HepG2 (cell line): ENCODE data around the gene VPS18. TPM values are rescaled to one million over a fixed set of nuclear protein-coding genes. Genes with fewer than 3 reads are reported as not detected.

Experiments used
- KDM3A ChIP-seq: IDR thresholded peaks from 2 replicates; pipeline ENCODE4 v1.6.1; 2018; ENCODE audit warnings: low read depth, missing compliant biosample characterization
- KDM4B ChIP-seq: sonication (generic); formaldehyde crosslinking; IDR thresholded peaks from 2 replicates; pipeline ENCODE4 v1.4.0; 2020; ENCODE audit warnings: missing genetic modification reagents
- KLF13 ChIP-seq: sonication (generic); formaldehyde crosslinking; IDR thresholded peaks from 2 replicates; pipeline ENCODE4 v1.4.0; 2020; ENCODE audit warnings: mild to moderate bottlenecking, missing genetic modification reagents
- MEIS2 ChIP-seq: sonication (generic); formaldehyde crosslinking; IDR thresholded peaks from 2 replicates; pipeline ENCODE4 v1.9.0; 2021; ENCODE audit warnings: mild to moderate bottlenecking, missing genetic modification reagents
- MTA3 ChIP-seq: sonication (generic); formaldehyde crosslinking; IDR thresholded peaks from 2 replicates; pipeline ENCODE4 v1.4.0; 2020; ENCODE audit warnings: missing genetic modification reagents
- MXI1 ChIP-seq: IDR thresholded peaks from 3 replicates; pipeline ENCODE4 v1.6.1; 2012; ENCODE audit warnings: low read depth, low read length, inconsistent platforms, borderline replicate concordance
- NRL ChIP-seq: sonication (generic); formaldehyde crosslinking; IDR thresholded peaks from 2 replicates; pipeline ENCODE4 v1.5.0; 2020; ENCODE audit warnings: missing genetic modification reagents, mild to moderate bottlenecking, moderate library complexity, borderline replicate concordance
- RAD51 ChIP-seq: fragments of 450-650 bp; IDR thresholded peaks from 2 replicates; pipeline ENCODE4 v1.6.1; 2016; ENCODE audit warnings: borderline replicate concordance
- REXO4 ChIP-seq: sonication (generic); formaldehyde crosslinking; IDR thresholded peaks from 2 replicates; pipeline ENCODE4 v1.8.0; 2022; ENCODE audit warnings: missing genetic modification reagents, mild to moderate bottlenecking, borderline replicate concordance
- SAFB2 ChIP-seq: sonication (generic); formaldehyde crosslinking; IDR thresholded peaks from 2 replicates; pipeline ENCODE4 v1.5.1; 2020; ENCODE audit warnings: missing genetic modification reagents, low read depth, mild to moderate bottlenecking, borderline replicate concordance
- TBL1XR1 ChIP-seq: fragments of 150-350 bp; IDR thresholded peaks from 2 replicates; pipeline ENCODE4 v1.6.1; 2014; ENCODE audit warnings: borderline replicate concordance, low read length; ENCODE audit not compliant: partially characterized antibody
- ZNF121 ChIP-seq: sonication (generic); formaldehyde crosslinking; IDR thresholded peaks from 2 replicates; pipeline ENCODE4 v1.5.0; 2020; ENCODE audit warnings: mild to moderate bottlenecking, missing genetic modification reagents
- ZNF432 ChIP-seq: sonication (generic); formaldehyde crosslinking; IDR thresholded peaks from 2 replicates; pipeline ENCODE4 v1.5.0; 2020; ENCODE audit warnings: missing genetic modification reagents, mild to moderate bottlenecking, borderline replicate concordance
- ZNF629 ChIP-seq: sonication (generic); formaldehyde crosslinking; conservative IDR thresholded peaks from 2 replicates; pipeline ENCODE4 v1.5.0; 2020; ENCODE audit warnings: missing genetic modification reagents
- ZNF7 ChIP-seq: IDR thresholded peaks from 2 replicates; pipeline ENCODE4 v1.6.1; 2016; ENCODE audit warnings: missing biosample characterization, missing genetic modification reagents
- ZNF737 ChIP-seq: sonication (generic); formaldehyde crosslinking; IDR thresholded peaks from 2 replicates; pipeline ENCODE4 v1.5.0; 2020; ENCODE audit warnings: missing genetic modification reagents, mild to moderate bottlenecking, borderline replicate concordance
- ZSCAN22 ChIP-seq: sonication (generic); formaldehyde crosslinking; IDR thresholded peaks from 2 replicates; pipeline ENCODE4 v1.4.0; 2020; ENCODE audit warnings: mild to moderate bottlenecking, missing genetic modification reagents
- polyA plus RNA-seq, 8 experiments: library from polyadenylated mRNA; depleted of rRNA in 3 of 8; stranded (reverse) in 7 of 8; unstranded in 1 of 8; fragments of >200 nt; fragmentation: Illumina TruSeq in 4 of 8; extraction: Trizol in 4 of 8; gene quantifications; 2 replicates each; pipeline versions ENCODE4 v1.2.1 to v1.2.3, GENCODE V29; 2011 to 2016; ENCODE audit warnings: low read depth in 4 of 8, missing spikeins in 1 of 8, mixed read lengths in 1 of 8; ENCODE audit not compliant: insufficient read depth in 1 of 8
- total RNA-seq, 5 experiments: library from RNA; depleted of rRNA; stranded (reverse); fragments of >200 nt; fragmentation: Illumina TruSeq; extraction: Trizol; gene quantifications; 2 replicates each; pipeline ENCODE4 v1.2.3, GENCODE V29; 2016; ENCODE audit warnings: low read depth in 1 of 5
- TF ChIP-seq, protein P1 (sequence below): sonication (generic); formaldehyde crosslinking; IDR thresholded peaks from 2 replicates; pipeline ENCODE4 v1.5.0; 2020; ENCODE audit warnings: mild to moderate bottlenecking, missing genetic modification reagents, borderline replicate concordance
- TF ChIP-seq, protein P2 (sequence below): sonication (generic); formaldehyde crosslinking; IDR thresholded peaks from 2 replicates; pipeline ENCODE4 v1.8.0; 2022; ENCODE audit warnings: mild to moderate bottlenecking, missing genetic modification reagents, moderate library complexity
- TF ChIP-seq, protein P3 (sequence below): sonication (generic); formaldehyde crosslinking; conservative IDR thresholded peaks from 2 replicates; pipeline ENCODE4 v1.4.0; 2020; ENCODE audit warnings: missing genetic modification reagents
- TF ChIP-seq, protein P4 (sequence below): IDR thresholded peaks from 2 replicates; pipeline ENCODE4 v1.6.1; 2016; ENCODE audit warnings: low read depth, borderline replicate concordance

The VPS18 gene
- total and polyA plus RNA-seq, 2 of the 13 experiments (the other 11 are each of a cell fraction or from before 2014, with no cell fraction given): 5.8 to 17.0 TPM

DNA sequence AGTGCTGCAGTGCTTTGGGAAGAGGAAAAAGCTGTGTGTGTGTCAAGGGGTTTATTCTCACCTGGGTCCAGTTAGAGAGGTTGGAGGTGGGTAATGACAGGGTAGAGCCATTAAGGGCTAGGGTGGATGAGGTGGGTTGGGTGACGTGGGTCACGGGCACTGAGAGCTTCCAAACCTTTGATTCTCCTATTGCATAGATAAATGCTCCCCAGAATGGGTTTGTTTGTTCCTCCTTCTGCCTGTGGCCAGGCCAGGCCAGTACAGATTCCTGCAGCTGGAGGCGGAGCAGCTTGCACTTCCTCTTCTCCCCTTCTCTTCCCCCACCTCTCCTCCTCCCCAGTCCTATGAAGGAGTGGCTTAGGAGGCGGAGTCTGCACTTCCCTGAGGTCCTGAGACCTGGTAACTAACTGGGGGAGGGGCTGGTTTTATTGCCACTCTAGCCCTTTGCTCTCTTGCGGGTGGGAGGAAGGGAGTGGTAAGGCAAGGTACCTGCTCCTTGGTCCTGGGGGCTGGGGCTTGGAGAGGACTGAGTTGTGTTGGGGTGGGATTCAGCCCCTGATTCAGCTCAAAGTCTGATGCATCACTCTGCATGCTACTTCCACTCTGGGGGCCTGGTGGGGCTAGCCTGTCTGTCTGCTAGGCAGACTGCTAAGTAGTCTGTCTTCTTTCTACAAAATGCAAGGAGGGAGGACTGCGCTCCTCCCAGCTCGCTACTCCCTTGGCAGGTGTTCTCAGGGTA is 46.9 kb upstream of the VPS18 start (continued):
- TF ChIP-seq, protein P1, sequence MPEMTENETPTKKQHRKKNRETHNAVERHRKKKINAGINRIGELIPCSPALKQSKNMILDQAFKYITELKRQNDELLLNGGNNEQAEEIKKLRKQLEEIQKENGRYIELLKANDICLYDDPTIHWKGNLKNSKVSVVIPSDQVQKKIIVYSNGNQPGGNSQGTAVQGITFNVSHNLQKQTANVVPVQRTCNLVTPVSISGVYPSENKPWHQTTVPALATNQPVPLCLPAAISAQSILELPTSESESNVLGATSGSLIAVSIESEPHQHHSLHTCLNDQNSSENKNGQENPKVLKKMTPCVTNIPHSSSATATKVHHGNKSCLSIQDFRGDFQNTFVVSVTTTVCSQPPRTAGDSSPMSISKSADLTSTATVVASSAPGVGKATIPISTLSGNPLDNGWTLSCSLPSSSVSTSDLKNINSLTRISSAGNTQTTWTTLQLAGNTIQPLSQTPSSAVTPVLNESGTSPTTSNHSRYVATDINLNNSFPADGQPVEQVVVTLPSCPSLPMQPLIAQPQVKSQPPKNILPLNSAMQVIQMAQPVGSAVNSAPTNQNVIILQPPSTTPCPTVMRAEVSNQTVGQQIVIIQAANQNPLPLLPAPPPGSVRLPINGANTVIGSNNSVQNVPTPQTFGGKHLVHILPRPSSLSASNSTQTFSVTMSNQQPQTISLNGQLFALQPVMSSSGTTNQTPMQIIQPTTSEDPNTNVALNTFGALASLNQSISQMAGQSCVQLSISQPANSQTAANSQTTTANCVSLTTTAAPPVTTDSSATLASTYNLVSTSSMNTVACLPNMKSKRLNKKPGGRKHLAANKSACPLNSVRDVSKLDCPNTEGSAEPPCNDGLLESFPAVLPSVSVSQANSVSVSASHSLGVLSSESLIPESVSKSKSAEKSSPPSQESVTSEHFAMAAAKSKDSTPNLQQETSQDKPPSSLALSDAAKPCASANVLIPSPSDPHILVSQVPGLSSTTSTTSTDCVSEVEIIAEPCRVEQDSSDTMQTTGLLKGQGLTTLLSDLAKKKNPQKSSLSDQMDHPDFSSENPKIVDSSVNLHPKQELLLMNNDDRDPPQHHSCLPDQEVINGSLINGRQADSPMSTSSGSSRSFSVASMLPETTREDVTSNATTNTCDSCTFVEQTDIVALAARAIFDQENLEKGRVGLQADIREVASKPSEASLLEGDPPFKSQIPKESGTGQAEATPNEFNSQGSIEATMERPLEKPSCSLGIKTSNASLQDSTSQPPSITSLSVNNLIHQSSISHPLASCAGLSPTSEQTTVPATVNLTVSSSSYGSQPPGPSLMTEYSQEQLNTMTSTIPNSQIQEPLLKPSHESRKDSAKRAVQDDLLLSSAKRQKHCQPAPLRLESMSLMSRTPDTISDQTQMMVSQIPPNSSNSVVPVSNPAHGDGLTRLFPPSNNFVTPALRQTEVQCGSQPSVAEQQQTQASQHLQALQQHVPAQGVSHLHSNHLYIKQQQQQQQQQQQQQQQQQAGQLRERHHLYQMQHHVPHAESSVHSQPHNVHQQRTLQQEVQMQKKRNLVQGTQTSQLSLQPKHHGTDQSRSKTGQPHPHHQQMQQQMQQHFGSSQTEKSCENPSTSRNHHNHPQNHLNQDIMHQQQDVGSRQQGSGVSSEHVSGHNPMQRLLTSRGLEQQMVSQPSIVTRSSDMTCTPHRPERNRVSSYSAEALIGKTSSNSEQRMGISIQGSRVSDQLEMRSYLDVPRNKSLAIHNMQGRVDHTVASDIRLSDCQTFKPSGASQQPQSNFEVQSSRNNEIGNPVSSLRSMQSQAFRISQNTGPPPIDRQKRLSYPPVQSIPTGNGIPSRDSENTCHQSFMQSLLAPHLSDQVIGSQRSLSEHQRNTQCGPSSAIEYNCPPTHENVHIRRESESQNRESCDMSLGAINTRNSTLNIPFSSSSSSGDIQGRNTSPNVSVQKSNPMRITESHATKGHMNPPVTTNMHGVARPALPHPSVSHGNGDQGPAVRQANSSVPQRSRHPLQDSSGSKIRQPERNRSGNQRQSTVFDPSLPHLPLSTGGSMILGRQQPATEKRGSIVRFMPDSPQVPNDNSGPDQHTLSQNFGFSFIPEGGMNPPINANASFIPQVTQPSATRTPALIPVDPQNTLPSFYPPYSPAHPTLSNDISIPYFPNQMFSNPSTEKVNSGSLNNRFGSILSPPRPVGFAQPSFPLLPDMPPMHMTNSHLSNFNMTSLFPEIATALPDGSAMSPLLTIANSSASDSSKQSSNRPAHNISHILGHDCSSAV (CRISPR knock-in tag): no peak
- no peak for TF ChIP-seq MEIS2 (CRISPR knock-in tag)
- TF ChIP-seq REXO4 (CRISPR knock-in tag): no peak
- TF ChIP-seq ZNF737 (CRISPR knock-in tag): no peak
- no peak for TF ChIP-seq ZNF629 (CRISPR knock-in tag)
- no peak for TF ChIP-seq NRL (CRISPR knock-in tag)
- TF ChIP-seq SAFB2 (CRISPR knock-in tag): no peak
- TF ChIP-seq KDM4B (CRISPR knock-in tag): no peak
- no peak for TF ChIP-seq ZNF7 (CRISPR knock-in tag)
- TF ChIP-seq, protein P2, sequence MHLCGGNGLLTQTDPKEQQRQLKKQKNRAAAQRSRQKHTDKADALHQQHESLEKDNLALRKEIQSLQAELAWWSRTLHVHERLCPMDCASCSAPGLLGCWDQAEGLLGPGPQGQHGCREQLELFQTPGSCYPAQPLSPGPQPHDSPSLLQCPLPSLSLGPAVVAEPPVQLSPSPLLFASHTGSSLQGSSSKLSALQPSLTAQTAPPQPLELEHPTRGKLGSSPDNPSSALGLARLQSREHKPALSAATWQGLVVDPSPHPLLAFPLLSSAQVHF (CRISPR knock-in tag): no peak
- no peak for TF ChIP-seq MXI1
- TF ChIP-seq ZSCAN22: no peak
- TF ChIP-seq KLF13: no peak
- no peak for TF ChIP-seq RAD51
- TF ChIP-seq TBL1XR1: no peak
- TF ChIP-seq, protein P3, sequence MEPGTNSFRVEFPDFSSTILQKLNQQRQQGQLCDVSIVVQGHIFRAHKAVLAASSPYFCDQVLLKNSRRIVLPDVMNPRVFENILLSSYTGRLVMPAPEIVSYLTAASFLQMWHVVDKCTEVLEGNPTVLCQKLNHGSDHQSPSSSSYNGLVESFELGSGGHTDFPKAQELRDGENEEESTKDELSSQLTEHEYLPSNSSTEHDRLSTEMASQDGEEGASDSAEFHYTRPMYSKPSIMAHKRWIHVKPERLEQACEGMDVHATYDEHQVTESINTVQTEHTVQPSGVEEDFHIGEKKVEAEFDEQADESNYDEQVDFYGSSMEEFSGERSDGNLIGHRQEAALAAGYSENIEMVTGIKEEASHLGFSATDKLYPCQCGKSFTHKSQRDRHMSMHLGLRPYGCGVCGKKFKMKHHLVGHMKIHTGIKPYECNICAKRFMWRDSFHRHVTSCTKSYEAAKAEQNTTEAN (CRISPR knock-in tag): no peak
- TF ChIP-seq, protein P4, sequence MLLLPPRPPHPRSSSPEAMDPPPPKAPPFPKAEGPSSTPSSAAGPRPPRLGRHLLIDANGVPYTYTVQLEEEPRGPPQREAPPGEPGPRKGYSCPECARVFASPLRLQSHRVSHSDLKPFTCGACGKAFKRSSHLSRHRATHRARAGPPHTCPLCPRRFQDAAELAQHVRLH: no peak
- no peak for TF ChIP-seq MTA3 (CRISPR knock-in tag)
- TF ChIP-seq ZNF432: no peak
- peak; percentile 90 for TF ChIP-seq ZNF121 (CRISPR knock-in tag)
- TF ChIP-seq KDM3A (CRISPR knock-in tag): no peak
